ENCODE data around the gene CHI3L1.

DNA sequence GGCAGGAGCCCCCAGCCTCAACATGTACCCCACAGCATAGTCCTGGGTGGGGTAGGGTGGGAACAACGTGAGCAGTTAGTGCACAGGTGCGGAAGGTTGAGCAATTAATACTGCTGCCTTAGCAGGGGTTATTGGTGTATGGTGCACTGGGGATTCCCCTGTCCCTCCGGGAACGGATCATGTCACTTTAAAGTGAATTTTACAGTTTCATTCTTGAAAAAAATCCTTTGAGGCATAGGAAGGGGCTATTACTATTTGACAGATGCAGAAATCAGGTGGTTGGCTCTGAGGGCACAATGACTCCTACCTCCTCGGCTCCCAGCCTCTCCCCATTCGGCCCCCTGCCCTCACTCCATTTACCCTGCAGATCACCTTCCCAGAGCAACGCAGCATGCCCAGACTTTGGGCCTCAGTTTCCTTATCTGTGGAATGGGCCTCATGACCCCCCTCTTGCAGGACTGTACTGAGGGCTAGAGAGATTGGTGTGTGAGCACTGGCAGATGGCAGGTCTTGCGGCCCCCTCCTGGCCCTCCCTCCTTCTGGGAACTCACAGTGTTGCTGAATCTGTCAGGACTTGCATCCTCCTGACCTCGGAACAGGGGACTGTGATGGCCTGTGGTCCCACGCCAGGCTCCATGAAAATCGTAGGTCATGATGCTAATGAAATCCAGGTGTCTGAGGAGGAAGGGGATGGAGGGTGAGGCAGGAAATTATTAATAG lies 5.7 kb downstream of the CHI3L1 start:
- TF ChIP-seq, protein P1, sequence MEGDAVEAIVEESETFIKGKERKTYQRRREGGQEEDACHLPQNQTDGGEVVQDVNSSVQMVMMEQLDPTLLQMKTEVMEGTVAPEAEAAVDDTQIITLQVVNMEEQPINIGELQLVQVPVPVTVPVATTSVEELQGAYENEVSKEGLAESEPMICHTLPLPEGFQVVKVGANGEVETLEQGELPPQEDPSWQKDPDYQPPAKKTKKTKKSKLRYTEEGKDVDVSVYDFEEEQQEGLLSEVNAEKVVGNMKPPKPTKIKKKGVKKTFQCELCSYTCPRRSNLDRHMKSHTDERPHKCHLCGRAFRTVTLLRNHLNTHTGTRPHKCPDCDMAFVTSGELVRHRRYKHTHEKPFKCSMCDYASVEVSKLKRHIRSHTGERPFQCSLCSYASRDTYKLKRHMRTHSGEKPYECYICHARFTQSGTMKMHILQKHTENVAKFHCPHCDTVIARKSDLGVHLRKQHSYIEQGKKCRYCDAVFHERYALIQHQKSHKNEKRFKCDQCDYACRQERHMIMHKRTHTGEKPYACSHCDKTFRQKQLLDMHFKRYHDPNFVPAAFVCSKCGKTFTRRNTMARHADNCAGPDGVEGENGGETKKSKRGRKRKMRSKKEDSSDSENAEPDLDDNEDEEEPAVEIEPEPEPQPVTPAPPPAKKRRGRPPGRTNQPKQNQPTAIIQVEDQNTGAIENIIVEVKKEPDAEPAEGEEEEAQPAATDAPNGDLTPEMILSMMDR (IDR thresholded peaks at IDR 0.05; ENCODE audit: low read depth, low read length, missing input control): no peak
- TF ChIP-seq REST (IDR thresholded peaks at IDR 0.05): no peak
- TF ChIP-seq, protein P2, sequence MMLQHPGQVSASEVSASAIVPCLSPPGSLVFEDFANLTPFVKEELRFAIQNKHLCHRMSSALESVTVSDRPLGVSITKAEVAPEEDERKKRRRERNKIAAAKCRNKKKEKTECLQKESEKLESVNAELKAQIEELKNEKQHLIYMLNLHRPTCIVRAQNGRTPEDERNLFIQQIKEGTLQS (IDR thresholded peaks at IDR 0.05): no peak
